Motor neuron (in vitro differentiated cells): ENCODE measurements around the gene SNAP29. TPM values are rescaled to one million over a fixed set of nuclear protein-coding genes. Genes with fewer than 3 reads are reported as not detected.
"Not testable (repeated sequence)": the region's sequence is repeated elsewhere in the genome, so short reads cannot be mapped to it uniquely, and the experiment has no call there.

Source experiments
- ATAC-seq, 8 experiments: fragments of 200-7000 bp; cut with Tn5 transposase; replicated peaks in 6 of 8; 2 replicates each; pipeline ENCODE4 v1.8.0; 2021; ENCODE audit warnings: mild to moderate bottlenecking in 8 of 8, moderate library complexity in 8 of 8
- H3K27ac ChIP-seq, 2 donors: fragments of 250-450 bp; sonication (Bioruptor Pico); 2 replicates each; pipeline ENCODE4 v1.9.0; 2021; ENCODE audit warnings: antibody characterized with exemption in 2 of 2, mild to moderate bottlenecking in 2 of 2, moderate library complexity in 1 of 2
- H3K4me1 ChIP-seq, 2 donors: fragments of 250-450 bp; sonication (Bioruptor Pico); replicated peaks in 1 of 2; 2 replicates each; pipeline ENCODE4 v1.6.1; 2021; ENCODE audit warnings: antibody characterized with exemption in 2 of 2, mild to moderate bottlenecking in 2 of 2, moderate library complexity in 1 of 2
- H3K4me3 ChIP-seq, 5 donors: fragments of 250-450 bp; sonication (Bioruptor Pico); 2 replicates each; pipeline ENCODE4 v1.9.0; 2021; ENCODE audit warnings: antibody characterized with exemption in 5 of 5, mild to moderate bottlenecking in 5 of 5, moderate library complexity in 4 of 5
- WGBS, 10 experiments: fragments of 450-650 bp; shearing (Covaris generic); methylation state at CpG; one replicate each; pipeline ENCODE4 v1.0.0; 2022; 5-methylcytosine and 5-hydroxymethylcytosine counted together
- in situ Hi-C, 9 experiments: fragments of 400-800 bp; cut with MboI; loops; one replicate each; pipeline ENCODE4 v1.15.0; 2021; ENCODE audit warnings: low sequenced_read_pairs in 9 of 9, low pct_unique_long_range_greater_than_20kb in 2 of 9; ENCODE audit not compliant: unreplicated experiment in 9 of 9
- total RNA-seq, 8 experiments: library from RNA; unstranded; fragments of 300-600 nt; gene quantifications; 2 replicates each; pipeline versions ENCODE4 v1.2.3 to v1.2.4, GENCODE V29; 2022

Gene SNAP29
- total RNA-seq, 8 experiments from 2014 or later: 6.7 to 26.5 (median 14.9) TPM

- in situ Hi-C loops: loop anchor here in 3 of 9 experiments (25.0 kb wide), 3 partner anchors 112 to 187 kb away; partner anchors contain the start of genes P2RX6 (in 1 of the 3) and THAP7 (in 1 of the 3)
- no peak for ATAC-seq
- WGBS, 10 experiments: 38 to 100% (median 77%) methylated on average over 1 to 5 of the region's 7 CpGs; no CpG with 5 or more reads in 2 of the 10 experiments
- Histone ChIP-seq H3K4me3 (no peak overlapping the region), H3K4me1 (no peaks in the 10 kb centered on the region), H3K27ac (no peak overlapping the region)
Measured at GRCh38 chr22:20899827-20900423, 41.1 kb downstream of the SNAP29 start.

- not testable (repeated sequence) for ATAC-seq, H3K4me1 ChIP-seq, H3K27ac ChIP-seq, H3K4me3 ChIP-seq
- in situ Hi-C loops: loop anchor here in 1 of 9 experiments (25.0 kb wide), 1 partner anchor 111 kb away; the partner anchor contains the start of genes P2RX6 and THAP7
- WGBS, 10 experiments: 53 to 100% (median 90%) methylated on average over 1 to 8 of the region's 18 CpGs
Measured at GRCh38 chr22:20901093-20902033, 42.6 kb downstream of the SNAP29 start.

- H3K4me1 ChIP-seq: no peaks in the 10 kb centered on the region
- 80 to 100% (median 100%) methylated on average over 1 to 2 of the region's 2 CpGs for WGBS, 10 experiments
- H3K4me3 ChIP-seq: no peak overlapping the region
- in situ Hi-C loops: loop anchor here in 1 of 9 experiments (25.0 kb wide), 1 partner anchor 109 kb away; the partner anchor contains the start of genes P2RX6 and THAP7
- ATAC-seq: no peak
- H3K27ac ChIP-seq: no peak overlapping the region
Measured at GRCh38 chr22:20903093-20903492, 44.3 kb downstream of the SNAP29 start.

- WGBS, 10 experiments: 32 to 89% (median 67%) methylated on average over 3 to 7 of the region's 7 CpGs; no CpG with 5 or more reads in 1 of the 10 experiments
- in situ Hi-C loops: loop anchor here in 1 of 9 experiments (25.0 kb wide), 1 partner anchor 108 kb away; the partner anchor contains the start of genes P2RX6 and THAP7
- H3K4me3 ChIP-seq: no peak overlapping the region
Measured at GRCh38 chr22:20904008-20904979, 45.5 kb downstream of the SNAP29 start.

GRCh38 chr22:20904980-20905355, 46.2 kb downstream of the SNAP29 start:
- in situ Hi-C loops: loop anchor here in 1 of 9 experiments (25.0 kb wide), 1 partner anchor 107 kb away; the partner anchor contains the start of genes P2RX6 and THAP7
- Histone ChIP-seq H3K4me1 (no peaks in the 10 kb centered on the region), H3K27ac (no peak overlapping the region), H3K4me3 (no peak overlapping the region)
- no peak for ATAC-seq
- 25 to 81% (median 51%) methylated on average over 1 to 3 of the region's 3 CpGs; no CpG with 5 or more reads in 2 of the 10 experiments for WGBS, 10 experiments

More at GRCh38 chr22:20904008-20904979, 45.5 kb downstream of the SNAP29 start:
- H3K4me1 ChIP-seq: no peaks in the 10 kb centered on the region
- no peak overlapping the region for H3K27ac ChIP-seq
- peak in 4 of 8 experiments; percentile 14 to 99 (median 70) for ATAC-seq

GRCh38 chr22:20905415-20906386, 46.9 kb downstream of the SNAP29 start:
- Histone ChIP-seq H3K4me3 (no peak overlapping the region), H3K27ac (no peak overlapping the region), H3K4me1 (no peaks in the 10 kb centered on the region)
- ATAC-seq: peak in 2 of 8 experiments; percentile 27 to 31
- WGBS, 10 experiments: 8 to 86% (median 82%) methylated on average over 1 to 4 of the region's 4 CpGs; no CpG with 5 or more reads in 4 of the 10 experiments
- in situ Hi-C loops: loop anchor here in 1 of 9 experiments (25.0 kb wide), 1 partner anchor 107 kb away; the partner anchor contains the start of genes P2RX6 and THAP7

GRCh38 chr22:20906387-20906767, 47.6 kb downstream of the SNAP29 start:
- 21 to 81% (median 67%) methylated on average over 2 to 3 of the region's 3 CpGs for WGBS, 10 experiments
- in situ Hi-C loops: loop anchor here in 1 of 9 experiments (25.0 kb wide), 1 partner anchor 106 kb away; the partner anchor contains the start of genes P2RX6 and THAP7
- no peak for ATAC-seq
- Histone ChIP-seq H3K27ac (no peak overlapping the region), H3K4me3 (no peak overlapping the region), H3K4me1 (no peaks in the 10 kb centered on the region)

- H3K4me3 ChIP-seq, H3K27ac ChIP-seq, H3K4me1 ChIP-seq, ATAC-seq: not testable (repeated sequence)
- in situ Hi-C loops: loop anchor here in 1 of 9 experiments (25.0 kb wide), 1 partner anchor 104 kb away; the partner anchor contains the start of genes P2RX6 and THAP7
- WGBS, 10 experiments: 87 to 100% (median 93%) methylated on average over 1 to 5 of the region's 5 CpGs; no CpG with 5 or more reads in 2 of the 10 experiments
Measured at GRCh38 chr22:20908717-20909116, 49.9 kb downstream of the SNAP29 start.

GRCh38 chr22:20909543-20910303, 50.9 kb downstream of the SNAP29 start:
- in situ Hi-C loops: loop anchor here in 1 of 9 experiments (25.0 kb wide), 1 partner anchor 103 kb away; the partner anchor contains the start of genes P2RX6 and THAP7
- ATAC-seq: no peak
- no peak overlapping the region for H3K4me3 ChIP-seq
- H3K27ac ChIP-seq: no peak overlapping the region
- WGBS, 10 experiments: 49 to 96% (median 67%) methylated on average over 3 to 6 of the region's 6 CpGs
- no peaks in the 10 kb centered on the region for H3K4me1 ChIP-seq

GRCh38 chr22:20912494-20912893, 53.7 kb downstream of the SNAP29 start:
- ATAC-seq: no peak
- H3K27ac ChIP-seq: no peak overlapping the region
- H3K4me3 ChIP-seq: no peak overlapping the region
- in situ Hi-C loops: loop anchor here in 1 of 9 experiments (25.0 kb wide), 1 partner anchor 100 kb away; the partner anchor contains the start of genes P2RX6 and THAP7
- peaks cover 3 to 4% of the 10 kb centered on the region in 2 donors for H3K4me1 ChIP-seq
- WGBS, 10 experiments: 29 to 100% (median 67%) methylated on average over 1 to 5 of the region's 6 CpGs; no CpG with 5 or more reads in 5 of the 10 experiments
